GM18951 (cell line): ENCODE measurements around the gene NLGN4X.

ENCODE experiments used
- POLR2A ChIP-seq: IDR thresholded peaks from 4 replicates; pipeline ENCODE4 v1.6.1; 2011; ENCODE audit warnings: mild to moderate bottlenecking; ENCODE audit not compliant: insufficient read length, insufficient read depth; ENCODE audit errors: extremely low read depth
- in situ Hi-C: fragments of 300-500 bp; cut with MboI; formaldehyde crosslinking; loops from one replicate; pipeline ENCODE4 v1.12.0; 2022; ENCODE audit warnings: low sequenced_read_pairs, mixed read lengths, inconsistent platforms; ENCODE audit not compliant: unreplicated experiment

Gene NLGN4X

GRCh38 chrX:5867778-5868177 lies 360.9 kb downstream of the NLGN4X start:
- in situ Hi-C loops, result no loop called here
- no peak for TF ChIP-seq POLR2A

- in situ Hi-C loops, result no loop called here
- no peak for TF ChIP-seq POLR2A
Measured at GRCh38 chrX:5857232-5857631, 371.4 kb downstream of the NLGN4X start.

- TF ChIP-seq POLR2A, result no peak
- in situ Hi-C loops, result no loop called here
Measured at GRCh38 chrX:5852941-5853340, 375.7 kb downstream of the NLGN4X start.

DNA sequence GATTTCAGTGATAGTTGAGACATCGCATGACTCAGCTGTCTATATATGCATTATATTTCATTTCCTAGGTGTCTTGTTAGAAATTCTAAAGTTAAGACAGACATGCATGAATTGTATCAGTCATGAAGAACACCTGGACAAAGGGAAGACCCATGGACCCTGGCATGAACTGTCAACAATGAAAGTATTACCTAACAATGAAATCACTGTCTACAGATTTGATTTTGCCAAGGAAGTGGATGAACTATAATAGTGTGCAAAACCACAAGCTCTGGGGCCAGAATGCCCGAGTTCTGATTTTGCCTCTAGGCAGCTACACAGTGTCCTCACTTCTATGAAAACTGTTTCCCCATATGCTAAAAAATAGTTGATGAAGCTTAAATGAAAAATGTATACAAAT lies 386.1 kb downstream of the NLGN4X start:
- no peak for TF ChIP-seq POLR2A
- in situ Hi-C loops, result no loop called here
